Esophagus squamous epithelium (tissue), 4 donors: ENCODE results near the gene PDSS2.

Experiments used
- POLR2A ChIP-seq, 4 donors: fragments of 450-650 bp; IDR thresholded peaks; one replicate each; pipeline ENCODE4 v1.6.1; 2017; ENCODE audit warnings: antibody characterized with exemption in 4 of 4, mild to moderate bottlenecking in 4 of 4, moderate library complexity in 3 of 4
- TF ChIP-seq, protein P1 (sequence below), 6 experiments: fragments of 450-650 bp in 4 of 6; fragments of 200-600 bp in 2 of 6; sonication (generic) in 2 of 6; IDR thresholded peaks; one replicate each; pipeline ENCODE4 v1.5.1; 2016 to 2019; ENCODE audit warnings: antibody characterized with exemption in 6 of 6, mild to moderate bottlenecking in 4 of 6, moderate library complexity in 4 of 6

DNA sequence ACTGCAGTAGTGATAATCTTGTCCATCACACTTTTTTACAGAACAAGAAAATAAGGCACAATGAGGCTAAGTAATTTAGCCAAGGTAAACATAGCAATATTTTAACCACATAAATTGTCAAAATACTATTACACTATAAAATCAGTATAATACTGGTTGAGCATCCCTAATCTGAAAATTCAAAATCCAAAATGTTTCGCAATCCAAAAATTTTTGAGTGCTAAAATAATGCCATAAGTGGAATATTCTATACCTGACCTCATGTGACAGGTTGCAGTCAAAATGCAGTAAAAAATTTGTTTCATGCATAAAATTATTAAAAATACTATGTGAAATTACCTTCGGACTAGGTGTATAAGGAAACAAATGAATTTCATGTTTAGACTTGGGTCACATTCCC, 101.5 kb downstream of the PDSS2 start:
- TF ChIP-seq, protein P1, sequence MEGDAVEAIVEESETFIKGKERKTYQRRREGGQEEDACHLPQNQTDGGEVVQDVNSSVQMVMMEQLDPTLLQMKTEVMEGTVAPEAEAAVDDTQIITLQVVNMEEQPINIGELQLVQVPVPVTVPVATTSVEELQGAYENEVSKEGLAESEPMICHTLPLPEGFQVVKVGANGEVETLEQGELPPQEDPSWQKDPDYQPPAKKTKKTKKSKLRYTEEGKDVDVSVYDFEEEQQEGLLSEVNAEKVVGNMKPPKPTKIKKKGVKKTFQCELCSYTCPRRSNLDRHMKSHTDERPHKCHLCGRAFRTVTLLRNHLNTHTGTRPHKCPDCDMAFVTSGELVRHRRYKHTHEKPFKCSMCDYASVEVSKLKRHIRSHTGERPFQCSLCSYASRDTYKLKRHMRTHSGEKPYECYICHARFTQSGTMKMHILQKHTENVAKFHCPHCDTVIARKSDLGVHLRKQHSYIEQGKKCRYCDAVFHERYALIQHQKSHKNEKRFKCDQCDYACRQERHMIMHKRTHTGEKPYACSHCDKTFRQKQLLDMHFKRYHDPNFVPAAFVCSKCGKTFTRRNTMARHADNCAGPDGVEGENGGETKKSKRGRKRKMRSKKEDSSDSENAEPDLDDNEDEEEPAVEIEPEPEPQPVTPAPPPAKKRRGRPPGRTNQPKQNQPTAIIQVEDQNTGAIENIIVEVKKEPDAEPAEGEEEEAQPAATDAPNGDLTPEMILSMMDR (IDR thresholded peaks at IDR 0.05) = no peak
- no peak for TF ChIP-seq POLR2A (IDR thresholded peaks at IDR 0.05)
